HepG2 (cell line): ENCODE measurements around the gene RIN3. TPM values are rescaled to one million over a fixed set of nuclear protein-coding genes. Genes with fewer than 3 reads are reported as not detected.

Experiments
- ARID2 ChIP-seq: sonication (generic); formaldehyde crosslinking; IDR thresholded peaks from 2 replicates; pipeline ENCODE4 v1.8.1; 2022; ENCODE audit warnings: mild to moderate bottlenecking, missing genetic modification reagents, borderline replicate concordance
- DNMT3B ChIP-seq: conservative IDR thresholded peaks from 2 replicates; pipeline ENCODE4 v1.6.1; 2016; ENCODE audit warnings: missing biosample characterization, control low read depth
- GFI1 ChIP-seq: sonication (generic); formaldehyde crosslinking; IDR thresholded peaks from 2 replicates; pipeline ENCODE4 v1.5.0; 2020; ENCODE audit warnings: missing genetic modification reagents, mild to moderate bottlenecking, borderline replicate concordance
- HMG20B ChIP-seq: conservative IDR thresholded peaks from 2 replicates; pipeline ENCODE4 v1.6.1; 2016; ENCODE audit warnings: missing genetic modification reagents, missing compliant biosample characterization
- MXI1 ChIP-seq: IDR thresholded peaks from 3 replicates; pipeline ENCODE4 v1.6.1; 2012; ENCODE audit warnings: low read depth, low read length, inconsistent platforms, borderline replicate concordance
- RBM22 ChIP-seq: fragments of 200-400 bp; formaldehyde crosslinking; optimal IDR thresholded peaks from 2 replicates; pipeline ENCODE3; 2017; ENCODE audit warnings: mild to moderate bottlenecking, low read length, moderate library complexity
- REXO4 ChIP-seq: sonication (generic); formaldehyde crosslinking; IDR thresholded peaks from 2 replicates; pipeline ENCODE4 v1.8.0; 2022; ENCODE audit warnings: missing genetic modification reagents, mild to moderate bottlenecking, borderline replicate concordance
- TCF7 ChIP-seq: sonication (generic); IDR thresholded peaks from 2 replicates; pipeline ENCODE4 v1.6.1; 2016; ENCODE audit warnings: antibody characterized with exemption, low read depth
- YY1 ChIP-seq: IDR thresholded peaks from 2 replicates; pipeline ENCODE4 v1.6.1; 2011; ENCODE audit warnings: low read length, low read depth, moderate library complexity, mild to moderate bottlenecking; ENCODE audit not compliant: insufficient read depth, insufficient replicate concordance
- ZFYVE20 ChIP-seq: sonication (generic); formaldehyde crosslinking; IDR thresholded peaks from 2 replicates; pipeline ENCODE4 v1.8.0; 2023; ENCODE audit warnings: low read depth, mild to moderate bottlenecking, moderate library complexity, missing genetic modification reagents, borderline replicate concordance
- ZNF333 ChIP-seq: sonication (generic); formaldehyde crosslinking; IDR thresholded peaks from 2 replicates; pipeline ENCODE4 v1.4.0; 2020; ENCODE audit warnings: mild to moderate bottlenecking, missing genetic modification reagents, borderline replicate concordance
- ZNF44 ChIP-seq: sonication (generic); formaldehyde crosslinking; IDR thresholded peaks from 2 replicates; pipeline ENCODE4 v1.5.1; 2020; ENCODE audit warnings: mild to moderate bottlenecking, missing genetic modification reagents
- ZNF460 ChIP-seq: sonication (generic); formaldehyde crosslinking; IDR thresholded peaks from 2 replicates; pipeline ENCODE4 v1.5.1; 2020; ENCODE audit warnings: missing genetic modification reagents, mild to moderate bottlenecking, borderline replicate concordance
- ZNF615 ChIP-seq: sonication (generic); formaldehyde crosslinking; IDR thresholded peaks from 2 replicates; pipeline ENCODE4 v1.5.0; 2020; ENCODE audit warnings: mild to moderate bottlenecking, missing genetic modification reagents, borderline replicate concordance
- ZNF619 ChIP-seq: sonication (generic); formaldehyde crosslinking; IDR thresholded peaks from 2 replicates; pipeline ENCODE4 v1.4.0; 2020; ENCODE audit warnings: mild to moderate bottlenecking, missing genetic modification reagents
- ZNF670 ChIP-seq: sonication (generic); formaldehyde crosslinking; IDR thresholded peaks from 2 replicates; pipeline ENCODE4 v1.8.0; 2022; ENCODE audit warnings: mild to moderate bottlenecking, missing genetic modification reagents, borderline replicate concordance
- ZNF737 ChIP-seq: sonication (generic); formaldehyde crosslinking; IDR thresholded peaks from 2 replicates; pipeline ENCODE4 v1.5.0; 2020; ENCODE audit warnings: missing genetic modification reagents, mild to moderate bottlenecking, borderline replicate concordance
- ZNF878 ChIP-seq: sonication (generic); formaldehyde crosslinking; IDR thresholded peaks from 2 replicates; pipeline ENCODE4 v1.8.1; 2023; ENCODE audit warnings: mild to moderate bottlenecking, missing genetic modification reagents, moderate library complexity
- ZSCAN21 ChIP-seq: sonication (generic); formaldehyde crosslinking; IDR thresholded peaks from 2 replicates; pipeline ENCODE4 v1.8.0; 2022; ENCODE audit warnings: mild to moderate bottlenecking, missing genetic modification reagents, moderate library complexity, borderline replicate concordance
- polyA plus RNA-seq, 8 experiments: library from polyadenylated mRNA; depleted of rRNA in 3 of 8; stranded (reverse) in 7 of 8; unstranded in 1 of 8; fragments of >200 nt; fragmentation: Illumina TruSeq in 4 of 8; extraction: Trizol in 4 of 8; gene quantifications; 2 replicates each; pipeline versions ENCODE4 v1.2.1 to v1.2.3, GENCODE V29; 2011 to 2016; ENCODE audit warnings: low read depth in 4 of 8, missing spikeins in 1 of 8, mixed read lengths in 1 of 8; ENCODE audit not compliant: insufficient read depth in 1 of 8
- total RNA-seq, 5 experiments: library from RNA; depleted of rRNA; stranded (reverse); fragments of >200 nt; fragmentation: Illumina TruSeq; extraction: Trizol; gene quantifications; 2 replicates each; pipeline ENCODE4 v1.2.3, GENCODE V29; 2016; ENCODE audit warnings: low read depth in 1 of 5
- TF ChIP-seq, protein P1 (sequence below): sonication (generic); formaldehyde crosslinking; IDR thresholded peaks from 2 replicates; pipeline ENCODE4 v1.4.0; 2020; ENCODE audit warnings: missing genetic modification reagents, mild to moderate bottlenecking, borderline replicate concordance
- TF ChIP-seq, protein P2 (sequence below): sonication (generic); formaldehyde crosslinking; IDR thresholded peaks from 2 replicates; pipeline ENCODE4 v1.5.0; 2020; ENCODE audit warnings: mild to moderate bottlenecking, missing genetic modification reagents, moderate library complexity
- TF ChIP-seq, protein P3 (sequence below): sonication (generic); formaldehyde crosslinking; IDR thresholded peaks from 2 replicates; pipeline ENCODE4 v1.4.0; 2020; ENCODE audit warnings: missing genetic modification reagents, borderline replicate concordance
- TF ChIP-seq, protein P4 (sequence below): sonication (generic); formaldehyde crosslinking; IDR thresholded peaks from 2 replicates; pipeline ENCODE4 v1.4.0; 2020; ENCODE audit warnings: missing genetic modification reagents

RIN3 gene
- total and polyA plus RNA-seq, 2 of the 13 experiments (the other 11 are each of a cell fraction or from before 2014, with no cell fraction given): 2.3 to 3.6 TPM

DNA sequence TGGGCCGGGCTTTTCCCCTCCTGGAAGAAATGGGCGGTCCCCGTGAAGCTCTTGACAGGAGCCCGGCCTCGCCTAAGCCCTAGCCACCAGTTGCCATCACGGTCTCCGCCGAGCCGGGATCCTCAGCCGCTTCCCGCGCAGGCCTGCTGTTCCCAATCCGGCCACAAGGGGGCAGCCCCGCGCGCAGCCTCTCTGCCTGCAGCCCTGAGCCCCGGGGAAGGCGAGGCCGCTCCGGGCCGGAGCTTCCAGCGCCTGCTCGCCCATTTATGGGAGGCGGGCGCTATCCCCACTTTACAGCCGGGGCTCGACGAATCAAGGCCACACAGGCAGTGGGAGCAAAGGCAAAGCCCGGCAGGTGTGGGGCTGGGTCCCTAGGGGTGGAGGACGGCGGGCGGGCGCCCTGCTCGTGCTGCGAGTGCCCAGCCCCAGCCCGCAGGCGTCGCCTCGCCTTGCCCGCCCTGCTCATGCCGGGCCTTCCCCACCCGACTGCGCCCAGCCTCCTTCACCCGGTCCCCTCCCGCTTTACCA, 173.4 kb downstream of the RIN3 start (continued):
- TF ChIP-seq, protein P1, sequence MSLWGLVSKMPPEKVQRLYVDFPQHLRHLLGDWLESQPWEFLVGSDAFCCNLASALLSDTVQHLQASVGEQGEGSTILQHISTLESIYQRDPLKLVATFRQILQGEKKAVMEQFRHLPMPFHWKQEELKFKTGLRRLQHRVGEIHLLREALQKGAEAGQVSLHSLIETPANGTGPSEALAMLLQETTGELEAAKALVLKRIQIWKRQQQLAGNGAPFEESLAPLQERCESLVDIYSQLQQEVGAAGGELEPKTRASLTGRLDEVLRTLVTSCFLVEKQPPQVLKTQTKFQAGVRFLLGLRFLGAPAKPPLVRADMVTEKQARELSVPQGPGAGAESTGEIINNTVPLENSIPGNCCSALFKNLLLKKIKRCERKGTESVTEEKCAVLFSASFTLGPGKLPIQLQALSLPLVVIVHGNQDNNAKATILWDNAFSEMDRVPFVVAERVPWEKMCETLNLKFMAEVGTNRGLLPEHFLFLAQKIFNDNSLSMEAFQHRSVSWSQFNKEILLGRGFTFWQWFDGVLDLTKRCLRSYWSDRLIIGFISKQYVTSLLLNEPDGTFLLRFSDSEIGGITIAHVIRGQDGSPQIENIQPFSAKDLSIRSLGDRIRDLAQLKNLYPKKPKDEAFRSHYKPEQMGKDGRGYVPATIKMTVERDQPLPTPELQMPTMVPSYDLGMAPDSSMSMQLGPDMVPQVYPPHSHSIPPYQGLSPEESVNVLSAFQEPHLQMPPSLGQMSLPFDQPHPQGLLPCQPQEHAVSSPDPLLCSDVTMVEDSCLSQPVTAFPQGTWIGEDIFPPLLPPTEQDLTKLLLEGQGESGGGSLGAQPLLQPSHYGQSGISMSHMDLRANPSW (CRISPR knock-in tag): no peak
- TF ChIP-seq, protein P2, sequence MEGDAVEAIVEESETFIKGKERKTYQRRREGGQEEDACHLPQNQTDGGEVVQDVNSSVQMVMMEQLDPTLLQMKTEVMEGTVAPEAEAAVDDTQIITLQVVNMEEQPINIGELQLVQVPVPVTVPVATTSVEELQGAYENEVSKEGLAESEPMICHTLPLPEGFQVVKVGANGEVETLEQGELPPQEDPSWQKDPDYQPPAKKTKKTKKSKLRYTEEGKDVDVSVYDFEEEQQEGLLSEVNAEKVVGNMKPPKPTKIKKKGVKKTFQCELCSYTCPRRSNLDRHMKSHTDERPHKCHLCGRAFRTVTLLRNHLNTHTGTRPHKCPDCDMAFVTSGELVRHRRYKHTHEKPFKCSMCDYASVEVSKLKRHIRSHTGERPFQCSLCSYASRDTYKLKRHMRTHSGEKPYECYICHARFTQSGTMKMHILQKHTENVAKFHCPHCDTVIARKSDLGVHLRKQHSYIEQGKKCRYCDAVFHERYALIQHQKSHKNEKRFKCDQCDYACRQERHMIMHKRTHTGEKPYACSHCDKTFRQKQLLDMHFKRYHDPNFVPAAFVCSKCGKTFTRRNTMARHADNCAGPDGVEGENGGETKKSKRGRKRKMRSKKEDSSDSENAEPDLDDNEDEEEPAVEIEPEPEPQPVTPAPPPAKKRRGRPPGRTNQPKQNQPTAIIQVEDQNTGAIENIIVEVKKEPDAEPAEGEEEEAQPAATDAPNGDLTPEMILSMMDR: peak; percentile 96
- no peak for TF ChIP-seq ZNF619 (CRISPR knock-in tag)
- no peak for TF ChIP-seq ZSCAN21 (CRISPR knock-in tag)
- no peak for TF ChIP-seq ZNF333 (CRISPR knock-in tag)
- TF ChIP-seq ZFYVE20 (CRISPR knock-in tag): no peak
- no peak for TF ChIP-seq ARID2 (CRISPR knock-in tag)
- TF ChIP-seq ZNF878 (CRISPR knock-in tag): no peak
- TF ChIP-seq, protein P3, sequence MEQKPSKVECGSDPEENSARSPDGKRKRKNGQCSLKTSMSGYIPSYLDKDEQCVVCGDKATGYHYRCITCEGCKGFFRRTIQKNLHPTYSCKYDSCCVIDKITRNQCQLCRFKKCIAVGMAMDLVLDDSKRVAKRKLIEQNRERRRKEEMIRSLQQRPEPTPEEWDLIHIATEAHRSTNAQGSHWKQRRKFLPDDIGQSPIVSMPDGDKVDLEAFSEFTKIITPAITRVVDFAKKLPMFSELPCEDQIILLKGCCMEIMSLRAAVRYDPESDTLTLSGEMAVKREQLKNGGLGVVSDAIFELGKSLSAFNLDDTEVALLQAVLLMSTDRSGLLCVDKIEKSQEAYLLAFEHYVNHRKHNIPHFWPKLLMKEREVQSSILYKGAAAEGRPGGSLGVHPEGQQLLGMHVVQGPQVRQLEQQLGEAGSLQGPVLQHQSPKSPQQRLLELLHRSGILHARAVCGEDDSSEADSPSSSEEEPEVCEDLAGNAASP (CRISPR knock-in tag): no peak
- peak; percentile 39 for TF ChIP-seq RBM22
- no peak for TF ChIP-seq ZNF44
- TF ChIP-seq REXO4 (CRISPR knock-in tag): no peak
- no peak for TF ChIP-seq DNMT3B (CRISPR knock-in tag)
- TF ChIP-seq ZNF615: no peak
- no peak for TF ChIP-seq GFI1
- TF ChIP-seq ZNF737 (CRISPR knock-in tag): no peak
- TF ChIP-seq, protein P4, sequence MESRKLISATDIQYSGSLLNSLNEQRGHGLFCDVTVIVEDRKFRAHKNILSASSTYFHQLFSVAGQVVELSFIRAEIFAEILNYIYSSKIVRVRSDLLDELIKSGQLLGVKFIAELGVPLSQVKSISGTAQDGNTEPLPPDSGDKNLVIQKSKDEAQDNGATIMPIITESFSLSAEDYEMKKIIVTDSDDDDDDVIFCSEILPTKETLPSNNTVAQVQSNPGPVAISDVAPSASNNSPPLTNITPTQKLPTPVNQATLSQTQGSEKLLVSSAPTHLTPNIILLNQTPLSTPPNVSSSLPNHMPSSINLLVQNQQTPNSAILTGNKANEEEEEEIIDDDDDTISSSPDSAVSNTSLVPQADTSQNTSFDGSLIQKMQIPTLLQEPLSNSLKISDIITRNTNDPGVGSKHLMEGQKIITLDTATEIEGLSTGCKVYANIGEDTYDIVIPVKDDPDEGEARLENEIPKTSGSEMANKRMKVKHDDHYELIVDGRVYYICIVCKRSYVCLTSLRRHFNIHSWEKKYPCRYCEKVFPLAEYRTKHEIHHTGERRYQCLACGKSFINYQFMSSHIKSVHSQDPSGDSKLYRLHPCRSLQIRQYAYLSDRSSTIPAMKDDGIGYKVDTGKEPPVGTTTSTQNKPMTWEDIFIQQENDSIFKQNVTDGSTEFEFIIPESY: 0 out of 2 replicates have a peak, but pooled peaks have one; percentile 28
- TF ChIP-seq ZNF460 (CRISPR knock-in tag): no peak
- no peak for TF ChIP-seq TCF7
- no peak for TF ChIP-seq ZNF670 (CRISPR knock-in tag)
- peak; percentile 19; the same call in 1 of the 3 replicates for TF ChIP-seq MXI1
- TF ChIP-seq YY1: no peak
- TF ChIP-seq HMG20B: no peak
